GM21390 (cell line): ENCODE data around the gene SLCO4A1.
A peak's percentile ranks its signal among the peaks of the same experiment; 100 is the strongest.

Source experiments
- ATAC-seq: cut with Tn5 transposase; IDR thresholded peaks from one replicate; pipeline ENCODE4 v1.9.1; 2021; ENCODE audit not compliant: unreplicated experiment

SLCO4A1 gene

GRCh38 chr20:62606551-62607201 is 35.6 kb upstream of the SLCO4A1 start:
- ATAC-seq, result no peak

GRCh38 chr20:62607366-62608217 is 34.7 kb upstream of the SLCO4A1 start:
- ATAC-seq, result no peak

DNA sequence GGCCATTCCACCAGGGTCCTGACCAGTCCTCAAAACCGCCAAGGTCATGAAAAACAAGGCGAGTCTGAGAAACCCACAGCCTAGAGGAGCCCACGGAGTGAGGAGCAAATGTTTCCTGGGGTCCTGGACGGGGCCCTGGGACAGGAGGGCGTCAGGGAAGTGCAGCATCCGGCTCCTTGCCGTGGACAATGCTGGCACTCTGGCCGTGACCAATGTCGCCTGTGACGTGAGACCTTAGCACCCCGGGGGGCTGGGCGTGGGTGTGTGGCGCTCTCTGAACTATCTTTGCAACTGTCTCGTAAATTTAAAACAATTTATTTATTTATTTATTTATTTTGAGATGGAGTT is 34.1 kb upstream of the SLCO4A1 start:
- ATAC-seq, result no peak

DNA sequence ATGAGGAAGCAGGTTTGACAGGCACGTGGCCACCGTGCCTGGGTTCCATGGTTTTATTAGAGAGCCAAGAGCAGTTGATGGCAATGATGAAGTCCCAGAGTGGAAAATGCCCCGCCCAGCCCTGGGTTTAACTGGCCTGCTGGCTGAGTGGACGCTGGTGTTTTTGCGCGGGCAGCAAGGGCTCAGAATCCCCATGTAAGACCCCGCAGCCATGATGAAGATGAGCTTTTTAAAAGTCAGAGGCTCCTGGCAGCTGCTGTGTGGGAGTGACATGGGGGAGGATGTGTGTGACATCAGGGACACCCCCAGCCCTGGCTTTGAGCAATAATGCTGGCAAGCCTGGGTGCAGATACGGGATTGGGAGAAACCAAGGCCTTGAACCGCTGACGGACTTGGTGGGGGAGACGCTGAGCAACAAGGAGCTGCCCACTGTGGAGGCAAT is 33.0 kb upstream of the SLCO4A1 start:
- no peak for ATAC-seq

DNA sequence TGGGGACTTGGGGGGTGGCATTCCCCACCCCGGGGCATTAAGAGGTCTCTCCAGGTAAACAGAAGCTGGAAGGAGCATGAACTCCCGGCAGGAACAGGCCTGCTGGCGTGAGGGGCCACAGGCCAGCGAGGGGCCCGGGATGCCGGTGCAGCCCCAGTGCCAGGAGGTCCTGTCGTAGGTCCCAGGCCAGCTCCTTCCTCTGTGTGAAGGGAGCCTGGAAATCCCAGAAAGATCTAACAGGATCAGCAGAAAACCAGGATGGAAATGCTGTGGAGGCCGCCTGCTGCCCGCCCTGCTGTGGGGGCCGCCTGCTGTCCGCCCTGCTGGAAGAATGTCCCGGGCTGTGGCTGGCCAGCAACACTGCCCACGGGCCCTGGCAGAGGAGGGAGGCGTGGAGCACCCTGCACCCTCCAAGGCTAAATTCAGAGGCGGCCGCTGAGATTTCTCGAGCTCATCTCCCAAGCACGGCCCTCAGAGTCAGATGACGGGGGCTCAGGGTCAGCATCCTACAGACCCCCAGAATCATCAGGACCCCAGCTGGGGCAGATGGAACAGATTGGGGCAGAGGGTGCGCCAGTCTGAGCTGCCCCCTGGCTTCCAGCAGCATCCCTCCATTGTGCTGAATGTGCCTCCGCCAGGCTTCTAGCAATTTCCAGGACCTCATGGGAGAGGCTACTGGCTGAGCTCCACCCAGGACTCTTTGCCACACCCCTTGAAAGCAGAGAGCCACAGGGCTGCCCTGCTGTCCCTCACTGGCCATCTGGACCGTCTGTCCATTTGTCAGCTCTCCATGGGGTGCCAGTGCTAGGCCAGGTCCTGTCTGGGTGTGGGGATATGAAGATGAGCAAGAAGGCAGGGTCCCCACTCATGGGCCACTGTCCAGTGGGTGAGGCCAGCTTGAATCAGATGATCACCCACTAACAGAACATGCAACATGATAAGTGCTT is 32.2 kb upstream of the SLCO4A1 start:
- no peak for ATAC-seq

- ATAC-seq, result no peak
Measured at GRCh38 chr20:62611012-62611411, 31.3 kb upstream of the SLCO4A1 start.

DNA sequence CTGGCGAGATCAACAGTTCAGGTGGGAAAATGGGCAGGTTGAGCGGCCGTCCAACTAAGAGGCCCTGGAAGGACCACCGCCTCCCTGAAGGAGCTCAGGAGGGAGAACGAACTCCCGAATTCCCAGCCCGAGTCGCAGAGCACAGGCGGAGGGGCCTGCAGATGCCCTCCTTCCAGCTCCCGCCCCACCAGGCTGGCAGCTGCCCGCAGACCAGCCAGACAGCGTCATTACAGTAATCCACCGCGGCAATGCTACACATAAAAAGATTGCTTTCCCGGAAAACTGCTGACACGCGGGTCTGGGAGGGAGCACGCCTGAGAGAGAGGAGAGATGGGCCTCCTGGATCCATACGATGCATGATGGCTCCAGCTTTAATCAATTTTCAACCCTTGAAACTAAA is 30.5 kb upstream of the SLCO4A1 start:
- no peak for ATAC-seq

GRCh38 chr20:62614085-62614960 is 28.0 kb upstream of the SLCO4A1 start:
- ATAC-seq, result no peak

DNA sequence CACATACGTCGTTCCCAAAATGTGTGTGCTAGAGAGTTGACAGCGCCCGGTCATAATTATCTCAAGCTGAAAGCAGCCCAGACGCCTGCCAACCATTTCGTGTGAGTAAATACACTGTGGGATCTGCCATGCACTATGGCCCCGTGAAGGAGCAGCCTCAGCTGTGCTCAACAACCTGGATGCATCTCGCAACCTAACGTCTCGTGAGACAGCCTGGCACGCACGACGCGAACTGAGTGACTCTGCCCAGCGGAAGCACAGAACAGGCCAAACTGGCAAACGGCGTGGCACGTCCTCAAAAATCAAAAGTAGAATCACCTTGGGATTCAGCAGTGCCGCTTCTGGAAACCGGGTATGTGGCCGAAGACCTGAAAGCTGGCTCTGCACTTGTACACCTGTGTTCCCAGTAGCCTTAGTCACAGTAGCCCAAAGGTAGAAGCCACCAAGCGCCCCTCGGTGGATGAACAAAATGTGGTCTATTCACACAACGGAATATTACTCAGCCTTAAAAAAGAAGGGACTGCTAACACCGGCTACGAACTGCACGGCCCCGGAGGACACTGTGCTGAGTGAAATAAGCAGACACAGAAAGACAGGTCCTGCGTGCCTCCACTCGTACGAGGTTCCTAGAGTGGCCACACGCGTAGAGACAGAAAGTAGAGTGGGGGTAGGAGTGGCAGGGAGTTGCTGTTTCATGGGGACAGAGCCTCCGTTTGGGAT is 27.2 kb upstream of the SLCO4A1 start:
- ATAC-seq, result no peak

GRCh38 chr20:62615750-62616251 is 26.5 kb upstream of the SLCO4A1 start:
- ATAC-seq, result no peak

DNA sequence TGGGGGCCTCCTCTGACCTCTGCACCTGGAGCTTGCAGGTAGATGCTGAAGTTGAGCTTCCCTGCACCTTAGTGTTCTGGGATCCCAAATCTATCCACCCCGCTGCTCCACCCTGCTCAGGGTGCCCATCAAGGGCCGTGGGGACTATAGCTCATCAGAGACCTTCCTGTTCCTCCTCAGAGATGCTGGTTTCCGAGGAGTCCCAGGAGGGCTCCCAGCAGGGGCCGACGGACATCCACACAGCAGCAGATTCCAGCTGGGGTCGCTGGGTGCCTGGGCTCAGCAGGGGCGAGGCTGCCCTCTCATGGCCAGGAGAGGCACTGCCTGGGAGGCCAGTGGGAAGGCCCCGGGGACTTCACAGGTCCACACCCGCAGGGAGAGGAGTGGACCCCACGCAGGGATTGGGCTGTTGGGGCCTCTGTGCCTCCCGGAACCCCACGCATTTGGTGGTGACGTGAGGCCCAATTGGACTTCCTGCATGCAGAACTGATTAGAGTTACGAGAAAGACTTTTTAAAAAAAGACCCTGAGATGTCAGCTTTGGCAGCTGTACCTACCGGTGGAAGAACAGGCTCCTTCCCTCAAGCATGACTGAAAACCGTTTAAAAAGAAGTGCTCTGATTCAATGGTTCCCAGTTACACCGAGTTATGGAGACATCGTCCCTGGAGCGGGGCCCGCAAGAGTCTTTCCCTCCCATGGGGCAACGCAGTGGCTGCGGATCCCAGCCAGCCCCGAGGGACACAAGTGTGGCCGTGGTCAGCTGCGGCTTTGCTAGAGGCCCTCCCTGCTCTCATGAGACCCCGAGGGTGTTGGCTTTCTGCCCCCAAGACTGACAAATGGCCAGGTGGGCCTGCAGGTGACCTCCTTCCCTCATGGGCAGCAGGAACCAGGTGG is 25.3 kb upstream of the SLCO4A1 start:
- ATAC-seq, result no peak

DNA sequence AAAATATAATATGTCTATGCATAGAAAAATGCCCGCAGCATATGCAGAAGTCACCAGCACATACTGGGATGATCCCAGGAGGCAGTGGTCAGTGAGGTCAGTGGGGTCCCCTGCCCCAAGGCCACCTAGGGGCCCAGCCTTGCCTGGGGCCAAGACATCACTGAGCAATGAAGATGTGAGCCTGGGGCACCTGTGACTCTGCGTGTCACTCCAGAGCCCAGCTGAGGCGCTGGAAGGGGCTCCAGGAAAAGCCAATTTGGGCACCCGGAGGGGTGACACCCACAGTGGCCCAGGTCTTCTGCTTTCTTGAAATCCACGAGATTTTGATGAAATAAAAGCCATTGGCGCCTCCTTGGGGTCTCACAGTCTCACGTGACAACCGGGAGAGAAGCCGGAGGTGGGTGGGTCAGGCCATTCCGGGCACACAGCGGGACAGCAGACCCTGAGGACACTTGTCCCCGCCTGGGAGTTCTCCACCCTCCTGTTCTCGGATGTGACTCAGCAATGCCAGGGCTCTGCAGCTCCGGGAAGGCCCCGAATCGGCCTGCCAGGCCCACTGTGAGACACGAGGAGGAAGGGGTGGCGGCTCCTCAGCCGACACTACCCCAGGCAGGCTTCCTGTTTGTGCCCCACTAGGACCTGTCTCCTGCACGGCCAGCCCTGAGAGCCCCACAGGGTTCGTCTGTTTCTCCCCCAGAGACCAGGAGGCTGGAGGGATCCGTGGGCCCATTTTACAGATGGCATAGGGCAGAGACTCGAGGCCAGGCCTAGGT is 24.4 kb upstream of the SLCO4A1 start:
- ATAC-seq, result no peak

- ATAC-seq, result peak; percentile 49
Measured at GRCh38 chr20:62618611-62619529, 23.4 kb upstream of the SLCO4A1 start.

- no peak for ATAC-seq
Measured at GRCh38 chr20:62620625-62621024, 21.7 kb upstream of the SLCO4A1 start.

DNA sequence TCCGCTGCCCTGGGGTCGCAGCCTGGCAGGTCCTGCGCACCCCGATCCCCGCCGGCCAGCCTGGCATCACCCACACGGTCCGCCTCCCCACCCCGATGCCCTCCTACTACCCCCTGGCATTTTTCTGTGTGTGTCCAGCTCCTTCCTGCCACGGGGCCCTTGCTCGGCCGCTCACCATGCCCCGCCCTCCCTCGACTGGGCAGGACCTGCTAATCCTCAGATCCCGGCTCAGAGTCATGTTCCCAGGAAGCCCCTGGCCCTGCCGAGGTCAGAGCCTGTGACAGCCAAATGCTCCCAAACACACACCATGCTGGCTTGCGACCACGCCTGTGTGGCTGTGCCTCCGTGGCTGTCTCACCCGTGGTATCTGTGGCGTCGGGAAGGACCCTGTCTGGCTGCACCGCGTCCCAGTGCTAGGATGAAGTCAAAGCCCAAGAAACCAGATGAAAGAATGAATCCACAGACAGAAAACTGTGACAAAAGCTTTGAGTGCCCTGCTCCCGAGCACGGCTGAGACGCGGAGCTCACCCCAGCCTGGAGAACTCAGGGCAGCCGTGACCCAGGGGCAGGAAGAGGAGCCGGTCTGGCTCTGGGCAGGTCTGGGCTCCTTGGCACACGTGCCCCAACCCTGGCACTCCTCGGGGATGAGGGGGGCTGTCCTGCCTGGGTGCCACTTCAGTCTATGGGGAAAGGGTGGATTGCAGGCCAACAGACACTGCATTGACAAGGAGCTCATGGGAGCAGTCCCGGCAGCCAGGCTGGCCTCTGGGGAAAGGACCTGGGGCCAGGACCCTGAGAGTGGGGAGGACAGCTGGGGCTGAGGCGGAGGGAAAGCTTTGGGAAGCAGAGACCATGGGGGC is 20.8 kb upstream of the SLCO4A1 start:
- ATAC-seq, result no peak
